H9 (cell line): ENCODE results near the gene CCDC159. TPM values are rescaled to one million over a fixed set of nuclear protein-coding genes. Genes with fewer than 3 reads are reported as not detected.

ENCODE experiments used
- DNase-seq: peaks from one replicate; pipeline ENCODE4 v3.0.0-alpha.2; 2017
- H2AFZ ChIP-seq: one replicate; pipeline ENCODE4 v1.6.1; 2013; ENCODE audit warnings: mild to moderate bottlenecking, low read length, control low read depth, moderate library complexity
- H2AK5ac ChIP-seq: 2 replicates; pipeline ENCODE4 v1.6.1; 2013; ENCODE audit warnings: low read length, control low read depth, mixed read lengths; ENCODE audit not compliant: insufficient read length
- H2BK120ac ChIP-seq: one replicate; pipeline ENCODE4 v1.6.1; 2013; ENCODE audit warnings: low read depth, mild to moderate bottlenecking, low read length, control low read depth, inconsistent platforms; ENCODE audit not compliant: poor library complexity, severe bottlenecking
- H2BK12ac ChIP-seq: 2 replicates; pipeline ENCODE4 v1.6.1; 2013; ENCODE audit warnings: low read length, control low read depth, mixed read lengths, low read depth; ENCODE audit not compliant: insufficient read length
- H2BK15ac ChIP-seq: 2 replicates; pipeline ENCODE4 v1.6.1; 2013; ENCODE audit warnings: low read depth, low read length, control low read depth
- H2BK20ac ChIP-seq: one replicate; pipeline ENCODE4 v1.6.1; 2013; ENCODE audit warnings: low read depth, mild to moderate bottlenecking, low read length, control low read depth, inconsistent platforms; ENCODE audit not compliant: poor library complexity, severe bottlenecking
- H2BK5ac ChIP-seq: 2 replicates; pipeline ENCODE4 v1.6.1; 2013; ENCODE audit warnings: low read length, control low read depth, mixed read lengths; ENCODE audit not compliant: insufficient read length
- H3K14ac ChIP-seq: 2 replicates; pipeline ENCODE4 v1.6.1; 2013; ENCODE audit warnings: low read length, control low read depth; ENCODE audit not compliant: insufficient read depth
- H3K18ac ChIP-seq: 2 replicates; pipeline ENCODE4 v1.6.1; 2013; ENCODE audit warnings: low read depth, mild to moderate bottlenecking, mixed read lengths, low read length, control low read depth; ENCODE audit not compliant: insufficient read length
- H3K23ac ChIP-seq: 2 replicates; pipeline ENCODE4 v1.6.1; 2013; ENCODE audit warnings: low read length, control low read depth, mixed read lengths, low read depth; ENCODE audit not compliant: insufficient read length
- H3K23me2 ChIP-seq: 2 replicates; pipeline ENCODE4 v1.6.1; 2013; ENCODE audit warnings: low read depth, mild to moderate bottlenecking, mixed read lengths, low read length, control low read depth; ENCODE audit not compliant: insufficient read length, poor library complexity, severe bottlenecking
- H3K27ac ChIP-seq: 2 replicates; pipeline ENCODE4 v1.5.1; 2013; ENCODE audit warnings: low read length, control low read depth, mixed read lengths, low read depth; ENCODE audit not compliant: insufficient read length
- H3K27me3 ChIP-seq: 2 replicates; pipeline ENCODE4 v1.6.1; 2013; ENCODE audit warnings: low read length, control low read depth, inconsistent platforms; ENCODE audit not compliant: insufficient read depth
- H3K4ac ChIP-seq: 2 replicates; pipeline ENCODE4 v1.6.1; 2013; ENCODE audit warnings: low read depth, mild to moderate bottlenecking, control low read depth, inconsistent platforms, low read length, moderate library complexity
- H3K4me1 ChIP-seq: 2 replicates; pipeline ENCODE4 v1.6.1; 2013; ENCODE audit warnings: low read length, control low read depth, inconsistent platforms; ENCODE audit not compliant: insufficient read depth
- H3K4me2 ChIP-seq: 2 replicates; pipeline ENCODE4 v1.6.1; 2013; ENCODE audit warnings: low read length, control low read depth, mixed read lengths; ENCODE audit not compliant: insufficient read length, insufficient read depth
- H3K56ac ChIP-seq: 2 replicates; pipeline ENCODE4 v1.6.1; 2013; ENCODE audit warnings: low read depth, mild to moderate bottlenecking, mixed read lengths, low read length, control low read depth; ENCODE audit not compliant: insufficient read length
- H3K79me1 ChIP-seq: 2 replicates; pipeline ENCODE4 v1.6.1; 2013; ENCODE audit warnings: low read depth, mild to moderate bottlenecking, moderate library complexity, low read length, control low read depth, inconsistent platforms; ENCODE audit not compliant: insufficient read depth, poor library complexity, severe bottlenecking
- H3K79me2 ChIP-seq: 2 replicates; pipeline ENCODE4 v1.6.1; 2013; ENCODE audit warnings: low read length, control low read depth, inconsistent platforms; ENCODE audit not compliant: insufficient read depth
- H3K9ac ChIP-seq: 2 replicates; pipeline ENCODE4 v1.6.1; 2013; ENCODE audit warnings: low read length, control low read depth, mixed read lengths; ENCODE audit not compliant: insufficient read length; ENCODE audit errors: extremely low read depth
- H3K9me3 ChIP-seq: one replicate; pipeline ENCODE4 v1.6.1; 2013; ENCODE audit warnings: low read depth, low read length, inconsistent platforms; ENCODE audit not compliant: control insufficient read depth
- H3T11ph ChIP-seq: one replicate; pipeline ENCODE4 v1.6.1; 2013; ENCODE audit warnings: mild to moderate bottlenecking, low read length, control low read depth, inconsistent platforms
- H4K20me1 ChIP-seq: one replicate; pipeline ENCODE4 v1.6.1; 2013; ENCODE audit not compliant: control insufficient read depth, insufficient read length, insufficient read depth
- H4K5ac ChIP-seq: 2 replicates; pipeline ENCODE4 v1.6.1; 2013; ENCODE audit warnings: low read depth, mild to moderate bottlenecking, mixed read lengths, low read length, control low read depth; ENCODE audit not compliant: insufficient read length
- H4K8ac ChIP-seq: replicated peaks from 2 replicates; pipeline ENCODE4 v1.6.1; 2013; ENCODE audit warnings: low read length, control low read depth, mixed read lengths, low read depth; ENCODE audit not compliant: insufficient read length
- H4K91ac ChIP-seq: 2 replicates; pipeline ENCODE4 v1.6.1; 2013; ENCODE audit warnings: low read depth, mild to moderate bottlenecking, moderate library complexity, mixed read lengths, low read length, control low read depth; ENCODE audit not compliant: insufficient read length
- H3K27ac Mint-ChIP-seq, 3 experiments: 2 replicates in 2 of 3; 3 replicates in 1 of 3; pipeline ENCODE4 v1.8.0; 2020 to 2021; ENCODE audit warnings: mixed read lengths in 3 of 3, mild to moderate bottlenecking in 1 of 3, moderate library complexity in 1 of 3
- H3K27me3 Mint-ChIP-seq: 2 replicates; pipeline ENCODE4 v1.8.0; 2021; ENCODE audit warnings: low read depth, mild to moderate bottlenecking, moderate library complexity, mixed read lengths
- H3K36me3 Mint-ChIP-seq, 3 experiments: 2 replicates in 2 of 3; 3 replicates in 1 of 3; pipeline ENCODE4 v1.8.0; 2020 to 2021; ENCODE audit warnings: low read depth in 3 of 3, mixed read lengths in 3 of 3; ENCODE audit not compliant: insufficient read depth in 1 of 3
- H3K4me1 Mint-ChIP-seq, 2 experiments: 2 replicates each; pipeline ENCODE4 v1.8.0; 2020; ENCODE audit warnings: mixed read lengths in 2 of 2
- H3K4me3 Mint-ChIP-seq, 2 experiments: 2 replicates in 1 of 2; 3 replicates in 1 of 2; pipeline ENCODE4 v1.8.0; 2020 to 2021; ENCODE audit warnings: mild to moderate bottlenecking in 2 of 2, mixed read lengths in 2 of 2, moderate library complexity in 1 of 2
- H3K9me3 Mint-ChIP-seq, 2 experiments: 2 replicates in 1 of 2; 3 replicates in 1 of 2; pipeline ENCODE4 v1.8.0; 2020; ENCODE audit warnings: mild to moderate bottlenecking in 2 of 2, mixed read lengths in 2 of 2, moderate library complexity in 1 of 2
- WGBS: extraction: QIAGEN DNeasy Blood & Tissue Kit; methylation state at CpG from one replicate; pipeline ENCODE4 v1.1.7; 2013; ENCODE audit warnings: missing lambda C conversion rate, low lambda C conversion rate, mixed read lengths; ENCODE audit not compliant: insufficient read length; ENCODE audit errors: extremely low coverage; 5-methylcytosine and 5-hydroxymethylcytosine counted together
- total RNA-seq: library from RNA; stranded (reverse); gene quantifications from 2 replicates; pipeline ENCODE4 v1.2.1, GENCODE V29; 2021
- TF ChIP-seq, protein P1 (sequence below): fragments of 200-600 bp; sonication (generic); conservative IDR thresholded peaks from 3 replicates; pipeline ENCODE4 v1.8.0; 2021; ENCODE audit warnings: antibody characterized with exemption, mild to moderate bottlenecking

Gene CCDC159
- total RNA-seq, 1 experiment from 2014 or later = 5.7 TPM

DNA sequence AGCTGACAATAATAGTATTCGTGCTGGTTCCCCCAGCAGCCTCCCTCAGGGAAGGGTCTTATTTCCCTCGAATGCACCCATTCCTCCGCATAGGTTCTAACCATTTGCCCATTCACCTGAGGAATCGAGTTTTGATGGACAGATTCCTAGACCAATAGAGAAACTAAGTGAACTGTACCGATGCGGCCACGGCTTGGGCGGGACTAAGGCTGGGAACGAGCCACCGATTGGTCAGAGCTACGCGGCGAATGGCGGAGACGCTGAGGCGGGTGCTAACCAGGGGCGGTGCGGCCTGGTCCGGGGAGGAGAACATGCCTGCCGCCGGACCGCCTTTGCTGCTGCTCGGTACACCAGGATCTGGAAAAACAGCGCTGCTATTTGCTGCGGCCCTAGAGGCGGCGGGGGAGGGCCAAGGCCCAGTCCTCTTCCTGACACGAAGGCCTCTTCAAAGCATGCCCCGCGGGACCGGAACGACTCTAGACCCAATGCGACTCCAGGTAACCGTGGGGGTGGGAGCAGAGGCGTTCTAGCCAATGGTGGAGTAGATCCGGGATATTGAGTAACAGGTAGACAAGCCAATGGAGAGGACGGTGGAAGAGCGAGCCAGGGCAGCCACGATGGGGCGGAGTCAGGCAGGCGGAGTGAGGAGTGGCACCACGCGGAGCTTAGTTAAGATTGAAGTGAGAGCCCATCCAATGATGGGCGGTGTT is 28.3 kb downstream of the CCDC159 start, which contains the start of gene SWSAP1:
Gene SWSAP1, plus strand, starts transcription at position 234 of the 710 bp plus-strand sequence. Its CDS starts 15 bp downstream, at position 249.
- Histone ChIP-seq H3K14ac (peak within 1 kb of the TSS; percentile 95; the same call in 1 of the 2 replicates), H2BK120ac (no peak within 1 kb of the TSS), H3K23me2 (no peaks in the 10 kb centered on the region), H3K23ac (no peak within 1 kb of the TSS), H2AFZ (no peak within 1 kb of the TSS), H4K8ac (no peak within 1 kb of the TSS), H3T11ph (no peak within 1 kb of the TSS), H3K18ac (peak within 1 kb of the TSS; percentile 91), H3K27me3 (no peaks in the 10 kb centered on the region), H2BK15ac (no peak within 1 kb of the TSS), H2BK5ac (no peak within 1 kb of the TSS), H3K9ac (peak within 1 kb of the TSS; percentile 76), H3K79me2 (no peaks in the 10 kb centered on the region), H3K56ac (no peak within 1 kb of the TSS), H3K79me1 (no peaks in the 10 kb centered on the region), H4K20me1 (no peaks in the 10 kb centered on the region), H3K4me2 (peak within 1 kb of the TSS; percentile 69), H2BK20ac (no peak within 1 kb of the TSS), H3K4me1 (no peaks in the 10 kb centered on the region), H2AK5ac (no peak within 1 kb of the TSS), H3K9me3 (no peaks in the 10 kb centered on the region), H3K4ac (no peak within 1 kb of the TSS), H4K5ac (no peak within 1 kb of the TSS), H4K91ac (no peak within 1 kb of the TSS), H2BK12ac (no peak within 1 kb of the TSS), H3K27ac (peak within 1 kb of the TSS; percentile 22)
- no peak within 1 kb of the TSS for H3K4me3 Mint-ChIP-seq
- peaks cover 6 to 21% of the 10 kb centered on the region in 2 experiments for H3K4me1 Mint-ChIP-seq
- H3K27me3 Mint-ChIP-seq = no peaks in the 10 kb centered on the region
- no CpG with 5 or more reads among the region's 44 CpGs for WGBS
- TF ChIP-seq, protein P1, sequence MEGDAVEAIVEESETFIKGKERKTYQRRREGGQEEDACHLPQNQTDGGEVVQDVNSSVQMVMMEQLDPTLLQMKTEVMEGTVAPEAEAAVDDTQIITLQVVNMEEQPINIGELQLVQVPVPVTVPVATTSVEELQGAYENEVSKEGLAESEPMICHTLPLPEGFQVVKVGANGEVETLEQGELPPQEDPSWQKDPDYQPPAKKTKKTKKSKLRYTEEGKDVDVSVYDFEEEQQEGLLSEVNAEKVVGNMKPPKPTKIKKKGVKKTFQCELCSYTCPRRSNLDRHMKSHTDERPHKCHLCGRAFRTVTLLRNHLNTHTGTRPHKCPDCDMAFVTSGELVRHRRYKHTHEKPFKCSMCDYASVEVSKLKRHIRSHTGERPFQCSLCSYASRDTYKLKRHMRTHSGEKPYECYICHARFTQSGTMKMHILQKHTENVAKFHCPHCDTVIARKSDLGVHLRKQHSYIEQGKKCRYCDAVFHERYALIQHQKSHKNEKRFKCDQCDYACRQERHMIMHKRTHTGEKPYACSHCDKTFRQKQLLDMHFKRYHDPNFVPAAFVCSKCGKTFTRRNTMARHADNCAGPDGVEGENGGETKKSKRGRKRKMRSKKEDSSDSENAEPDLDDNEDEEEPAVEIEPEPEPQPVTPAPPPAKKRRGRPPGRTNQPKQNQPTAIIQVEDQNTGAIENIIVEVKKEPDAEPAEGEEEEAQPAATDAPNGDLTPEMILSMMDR = no peak
- peak within 1 kb of the TSS in 1 of 3 experiments; percentile 68; a peak in 3 of 7 replicates for H3K27ac Mint-ChIP-seq
- peaks cover 3 to 27% (median 19%) of the 10 kb centered on the region in 3 experiments; a peak in 6 of 7 replicates for H3K36me3 Mint-ChIP-seq
- peak; percentile 99 for DNase-seq
- H3K9me3 Mint-ChIP-seq = no peaks in the 10 kb centered on the region
